Right forelimb (tissue), 1 donor: Measurements from ENCODE around the gene B4GALT6.
A peak's percentile ranks its signal among the peaks of the same experiment; 100 is the strongest.
"Not testable (repeated sequence)": the region's sequence is repeated elsewhere in the genome, so short reads cannot be mapped to it uniquely, and the experiment has no call there.

ENCODE experiments used
- DNase-seq: peaks from one replicate; pipeline ENCODE4 v3.0.0-alpha.2; 2018

Gene B4GALT6, protein sequence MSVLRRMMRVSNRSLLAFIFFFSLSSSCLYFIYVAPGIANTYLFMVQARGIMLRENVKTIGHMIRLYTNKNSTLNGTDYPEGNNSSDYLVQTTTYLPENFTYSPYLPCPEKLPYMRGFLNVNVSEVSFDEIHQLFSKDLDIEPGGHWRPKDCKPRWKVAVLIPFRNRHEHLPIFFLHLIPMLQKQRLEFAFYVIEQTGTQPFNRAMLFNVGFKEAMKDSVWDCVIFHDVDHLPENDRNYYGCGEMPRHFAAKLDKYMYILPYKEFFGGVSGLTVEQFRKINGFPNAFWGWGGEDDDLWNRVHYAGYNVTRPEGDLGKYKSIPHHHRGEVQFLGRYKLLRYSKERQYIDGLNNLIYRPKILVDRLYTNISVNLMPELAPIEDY

DNA sequence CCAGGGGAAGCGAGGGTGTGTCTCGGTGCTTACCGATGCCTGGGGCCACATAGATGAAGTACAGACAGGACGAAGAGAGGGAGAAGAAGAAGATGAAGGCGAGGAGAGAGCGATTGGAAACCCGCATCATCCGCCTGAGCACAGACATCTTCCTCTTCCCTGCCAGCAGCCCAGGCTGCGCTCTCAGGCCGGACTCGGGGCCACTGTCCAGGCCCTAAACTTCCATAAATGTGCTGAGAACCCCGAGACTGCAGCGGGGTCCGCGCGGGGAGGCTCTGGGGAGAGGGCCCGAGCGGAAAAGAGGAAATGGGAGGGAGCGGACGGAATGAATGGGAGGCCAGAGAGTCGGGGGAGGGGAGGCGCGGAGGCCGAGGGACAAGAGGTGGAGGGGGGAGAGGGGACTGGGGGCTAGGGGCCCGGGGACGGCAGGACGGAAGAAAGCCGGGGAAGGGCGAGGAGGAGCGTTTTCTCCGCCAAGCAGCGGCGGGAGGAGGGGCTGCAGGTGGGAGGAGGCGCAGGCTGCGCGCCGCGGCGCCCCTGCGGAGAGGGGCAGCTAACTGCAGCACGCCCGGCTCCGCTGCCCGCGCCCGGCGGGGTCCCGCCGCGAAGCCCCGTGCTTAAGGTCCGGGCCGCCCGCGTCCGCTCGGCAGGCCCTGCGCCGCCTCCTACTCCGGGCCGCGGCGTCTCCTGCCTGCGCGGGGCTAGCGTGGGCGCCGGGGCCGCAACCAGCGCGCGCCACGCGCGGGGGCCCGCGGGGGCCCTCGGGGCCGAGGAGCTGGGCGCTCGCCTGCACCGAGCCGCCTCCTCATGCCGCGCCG lies at the start of gene B4GALT6:
TSS of gene B4GALT6 (minus strand) at position 303 of the 818 bp plus-strand sequence. CDS start at position 148, 155 bp downstream.
- DNase-seq, result peak; percentile 72

DNA sequence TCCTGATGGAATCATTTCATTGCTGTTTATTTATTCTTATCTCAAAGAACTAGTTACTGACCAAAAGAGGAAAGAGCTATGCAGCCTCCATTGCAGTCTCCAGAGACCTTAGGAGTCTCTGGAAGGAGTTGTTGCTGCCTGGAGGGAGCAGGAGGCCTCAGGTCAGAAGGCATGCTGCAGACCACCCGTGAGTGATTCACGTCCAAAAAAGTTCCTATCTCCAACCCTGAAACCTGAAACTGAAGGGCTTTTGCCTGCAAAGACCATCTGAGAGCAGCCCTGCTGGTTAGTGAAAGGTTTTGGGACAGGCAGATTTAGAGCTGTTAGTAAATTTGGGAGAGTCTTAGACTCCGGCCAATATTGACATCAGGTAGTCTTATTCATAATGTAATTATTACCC lies 47.2 kb upstream of the B4GALT6 start:
- DNase-seq, result no peak

DNA sequence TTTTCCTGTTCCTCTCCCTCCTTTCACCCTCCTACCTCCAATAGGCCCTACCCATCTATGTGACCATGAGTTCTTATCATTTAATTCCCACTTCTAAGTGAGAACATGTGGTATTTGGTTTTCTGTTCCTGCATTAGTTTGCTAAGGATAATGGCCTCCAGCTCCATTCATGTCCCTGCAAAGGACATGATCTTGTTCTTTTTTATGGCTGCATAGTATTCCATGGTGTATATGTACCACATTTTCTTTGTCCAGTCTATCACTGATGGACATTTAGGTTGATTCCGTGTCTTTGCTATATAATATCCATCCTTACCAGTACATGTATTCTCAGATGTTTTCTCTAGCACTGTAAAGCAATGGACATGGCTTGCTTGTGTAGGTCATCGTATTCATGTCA lies 44.8 kb upstream of the B4GALT6 start:
- DNase-seq, result not testable (repeated sequence)

DNA sequence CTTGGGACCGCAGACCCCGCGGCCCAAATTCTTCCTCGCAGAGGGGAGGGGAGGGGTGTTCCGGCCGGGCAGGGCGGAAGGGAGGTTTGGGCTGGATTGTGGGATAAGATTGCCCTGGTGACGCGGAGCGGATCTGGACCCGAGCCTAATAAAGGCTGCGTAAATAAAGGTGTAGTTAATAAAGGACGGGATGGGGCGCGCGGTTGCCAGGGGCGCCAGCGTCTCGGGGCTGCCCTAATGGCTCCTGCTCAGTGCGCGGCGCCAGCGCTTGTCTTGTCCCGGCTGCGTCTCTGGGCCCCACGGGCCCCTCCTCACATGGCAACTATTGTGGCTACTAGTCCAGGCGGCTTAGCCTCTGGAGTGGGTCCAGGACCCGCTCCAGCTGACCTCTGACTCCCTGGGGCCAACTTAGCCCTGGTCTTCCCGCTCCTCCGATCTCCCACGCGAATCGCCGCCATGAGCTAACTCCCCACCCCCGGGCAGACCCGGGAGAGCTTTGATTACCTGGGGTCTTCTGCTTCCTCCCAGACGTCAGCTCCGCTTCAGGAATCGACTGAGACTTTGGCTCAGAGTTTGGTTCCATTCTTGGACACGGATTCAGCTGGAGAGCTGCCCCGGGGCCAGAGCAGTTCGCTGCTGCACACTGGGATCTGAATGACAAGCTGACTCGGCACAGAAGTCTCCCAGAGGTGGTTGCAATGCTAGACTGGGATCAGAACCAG lies 39.8 kb upstream of the B4GALT6 start:
- DNase-seq, result peak; percentile 55

DNA sequence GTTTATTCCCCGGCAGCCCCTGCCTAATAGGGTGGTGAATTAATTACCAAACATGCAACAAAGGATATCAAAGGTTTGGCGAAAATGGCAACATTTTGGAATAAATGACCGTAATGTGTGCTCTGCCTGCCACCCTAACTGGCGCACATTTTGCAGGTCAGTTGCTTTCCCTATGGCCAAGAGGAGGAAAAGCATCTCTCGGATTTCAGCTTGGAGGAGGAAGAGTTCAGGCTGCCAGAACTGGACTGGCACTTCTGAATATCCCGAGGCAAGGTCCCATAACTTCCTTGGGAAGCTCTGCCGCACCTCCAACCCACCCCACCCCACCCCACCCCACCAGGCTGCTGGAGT lies 39.2 kb upstream of the B4GALT6 start:
- no peak for DNase-seq

DNA sequence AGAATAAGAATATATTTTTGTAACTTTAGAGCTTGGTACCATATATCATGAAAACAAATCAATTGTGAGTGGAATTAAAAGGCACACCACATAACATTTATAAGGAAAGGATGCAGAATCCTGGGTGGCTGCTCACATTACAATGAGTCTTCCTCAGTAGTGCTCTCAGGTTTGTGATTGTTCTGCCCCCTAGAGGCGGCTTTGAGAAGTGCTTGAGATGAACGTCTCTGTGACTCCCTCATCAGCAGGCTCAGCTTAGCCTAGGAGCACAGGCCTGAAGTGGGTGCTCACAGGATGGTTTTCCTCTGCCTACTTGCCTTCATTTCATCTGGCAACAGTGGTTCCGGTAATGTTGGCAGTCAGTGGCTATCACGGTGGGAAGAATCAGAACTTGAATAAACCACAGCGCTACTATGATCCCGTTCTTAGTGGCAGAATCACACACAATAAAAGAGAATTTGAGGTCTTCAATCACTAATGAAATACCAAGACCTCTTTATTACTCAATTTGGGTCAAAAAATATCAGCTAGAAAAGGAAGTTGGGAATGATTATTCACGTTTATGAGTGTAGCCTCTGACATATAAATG lies 38.1 kb upstream of the B4GALT6 start:
- peak; percentile 81 for DNase-seq

DNA sequence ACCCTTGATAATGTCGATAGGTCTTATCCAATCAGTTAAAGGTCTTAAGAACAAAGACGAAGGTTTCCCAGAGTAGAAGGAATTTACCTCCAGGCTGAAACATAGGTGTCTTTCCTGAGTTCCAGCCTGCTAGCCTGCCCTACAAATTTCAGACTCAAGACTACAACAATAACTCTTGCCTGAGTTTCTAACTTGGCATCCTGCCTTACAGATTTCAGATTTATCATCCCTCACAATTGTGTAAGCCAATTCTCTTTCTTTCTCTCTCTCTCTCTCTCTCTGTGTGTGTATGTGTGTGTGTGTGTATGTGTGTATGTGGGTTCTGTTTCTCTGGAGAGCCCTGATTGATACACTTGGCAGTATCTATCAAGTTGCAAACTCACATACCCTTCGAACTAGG lies 37.2 kb upstream of the B4GALT6 start:
- DNase-seq, result no peak

DNA sequence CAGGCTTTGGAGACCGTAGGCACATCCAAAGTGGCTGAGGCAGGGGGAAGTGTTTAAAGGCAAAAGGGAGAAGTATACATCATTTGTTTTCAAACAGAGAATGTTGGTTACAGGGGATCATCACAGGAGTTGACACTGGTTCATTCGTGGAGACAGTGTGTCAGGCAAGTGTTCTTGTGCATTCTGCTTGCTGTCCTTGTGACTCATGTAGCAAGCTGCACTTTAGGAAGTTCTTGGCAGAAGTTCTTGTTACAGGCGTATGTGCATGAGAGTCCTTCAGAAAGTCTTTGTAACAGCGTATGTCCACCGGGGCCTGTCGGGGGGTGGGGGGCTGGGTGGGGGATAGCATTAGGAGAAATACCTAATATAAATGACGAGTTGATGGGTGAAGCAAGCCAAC lies 36.5 kb upstream of the B4GALT6 start:
- DNase-seq, result no peak

DNA sequence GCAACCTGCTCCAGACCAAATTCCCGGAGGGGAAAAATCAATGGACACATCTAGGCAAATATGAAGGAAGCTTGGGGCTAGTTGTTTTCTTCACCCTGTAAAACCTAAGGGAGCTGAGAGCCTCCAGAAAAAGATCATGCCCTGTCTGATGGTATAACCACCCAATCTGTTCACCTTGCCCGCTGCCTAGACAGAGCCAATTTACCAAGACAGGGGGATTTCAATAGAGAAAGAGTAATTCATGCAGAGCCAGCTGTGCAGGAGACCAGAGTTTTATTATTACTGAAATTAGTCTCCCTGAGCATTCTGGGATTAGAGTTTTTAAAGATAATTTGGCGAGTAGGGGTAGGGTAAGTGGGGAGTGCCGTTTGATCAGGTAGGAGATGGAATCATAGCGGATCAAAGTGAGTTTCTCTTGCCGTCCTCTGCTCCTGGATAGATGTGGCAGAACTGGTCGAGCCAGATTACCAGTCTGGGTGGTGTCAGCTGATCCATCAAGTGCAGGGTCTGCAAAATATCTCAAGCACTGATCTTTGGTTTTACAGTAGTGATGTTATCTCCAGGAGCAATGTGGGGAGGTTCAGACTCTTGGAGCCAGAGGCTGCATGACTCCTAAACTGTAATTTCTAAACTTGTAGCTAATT lies 35.1 kb upstream of the B4GALT6 start:
- no peak for DNase-seq

DNA sequence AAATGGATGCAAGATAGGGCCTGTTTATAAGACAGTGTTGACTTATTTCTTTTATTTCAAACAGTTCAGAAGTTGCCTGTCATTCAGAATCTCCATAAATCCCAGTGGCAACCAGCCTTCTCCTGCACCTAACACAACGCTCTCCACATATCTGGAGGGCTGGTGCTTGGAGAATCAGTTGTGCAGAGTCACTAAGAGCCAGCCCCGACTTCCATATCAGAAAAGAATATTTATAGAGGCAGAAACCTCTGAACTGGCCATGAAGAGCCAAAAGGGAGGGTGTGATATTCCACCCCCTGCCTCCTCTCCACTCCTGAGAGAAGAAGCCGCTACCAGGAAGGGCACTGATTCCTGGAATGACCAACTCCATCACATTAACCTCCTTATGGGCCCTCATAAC lies 34.0 kb upstream of the B4GALT6 start:
- no peak for DNase-seq

DNA sequence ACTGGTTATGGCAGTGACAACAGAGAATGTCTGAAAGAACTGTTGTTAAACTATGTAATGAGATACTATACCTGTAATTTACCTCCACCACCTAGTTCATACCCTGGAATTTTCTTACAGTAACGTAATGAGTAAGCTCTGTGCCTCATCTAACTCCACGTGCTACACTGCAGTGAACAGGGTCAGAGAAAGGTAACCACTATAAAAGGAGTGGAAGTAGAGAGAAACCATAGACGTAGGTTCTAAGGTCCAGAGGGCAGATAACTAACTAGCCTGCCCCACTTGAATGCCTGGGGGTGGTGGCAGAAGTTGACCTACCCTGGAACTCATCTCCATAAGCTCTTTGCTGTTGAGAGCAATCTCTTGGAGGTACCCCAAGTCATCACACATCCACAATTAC lies 32.0 kb upstream of the B4GALT6 start:
- DNase-seq, result no peak

DNA sequence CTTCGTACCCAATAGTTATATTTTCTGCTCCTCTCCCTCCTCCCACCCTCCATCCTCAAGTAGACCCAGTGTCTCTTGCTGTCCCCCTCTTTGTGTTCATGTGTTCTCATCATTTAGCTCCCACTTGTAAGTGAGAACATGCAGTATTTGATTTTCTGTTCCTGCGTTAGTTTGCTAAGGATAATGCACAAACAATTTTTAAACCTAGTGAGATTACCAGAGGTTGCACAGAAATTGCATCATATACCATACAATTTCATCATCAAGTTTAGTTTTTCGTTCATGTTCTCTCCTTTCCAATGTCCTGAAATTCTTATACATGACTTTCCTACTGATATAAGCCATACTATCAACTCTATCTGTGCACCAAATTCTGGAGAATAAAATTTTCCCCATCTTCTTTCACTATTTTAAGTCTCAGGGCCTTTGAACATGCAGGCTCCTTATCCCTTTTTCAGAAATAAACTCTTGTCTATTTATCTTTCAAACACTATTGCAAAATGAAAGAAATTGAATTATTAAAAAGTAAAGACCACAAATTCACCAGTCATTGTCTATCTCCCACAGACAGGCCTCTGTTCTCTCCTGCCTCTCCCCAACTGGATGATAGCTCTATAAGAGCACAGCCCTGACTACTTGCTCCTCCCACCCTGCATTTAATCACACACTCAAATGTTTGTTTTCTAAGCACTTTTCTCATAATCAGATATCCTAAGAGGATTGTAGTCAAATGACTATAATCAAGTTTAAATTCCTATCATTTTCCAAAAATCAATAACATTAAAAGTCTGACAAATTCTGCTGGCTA lies 27.2 kb upstream of the B4GALT6 start:
- DNase-seq, result no peak

DNA sequence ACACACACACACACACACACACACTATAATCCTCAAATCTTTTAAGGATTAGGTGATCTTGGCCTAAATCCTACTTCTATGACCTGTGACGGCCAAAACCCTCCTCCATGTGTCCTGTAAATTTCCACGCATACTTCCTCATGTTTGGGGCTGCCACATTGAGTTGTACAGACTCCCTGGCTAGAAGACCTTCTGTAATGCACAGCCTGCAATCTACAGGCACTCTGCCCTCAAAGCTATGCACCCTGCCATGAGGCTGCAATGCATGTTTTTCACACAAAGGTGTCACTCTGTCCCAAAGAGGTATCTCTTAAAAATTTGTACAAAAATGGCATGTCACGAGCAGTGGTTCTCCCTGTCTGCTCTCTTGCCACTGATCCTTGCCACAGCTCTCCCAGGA lies 26.4 kb upstream of the B4GALT6 start:
- no peak for DNase-seq

DNA sequence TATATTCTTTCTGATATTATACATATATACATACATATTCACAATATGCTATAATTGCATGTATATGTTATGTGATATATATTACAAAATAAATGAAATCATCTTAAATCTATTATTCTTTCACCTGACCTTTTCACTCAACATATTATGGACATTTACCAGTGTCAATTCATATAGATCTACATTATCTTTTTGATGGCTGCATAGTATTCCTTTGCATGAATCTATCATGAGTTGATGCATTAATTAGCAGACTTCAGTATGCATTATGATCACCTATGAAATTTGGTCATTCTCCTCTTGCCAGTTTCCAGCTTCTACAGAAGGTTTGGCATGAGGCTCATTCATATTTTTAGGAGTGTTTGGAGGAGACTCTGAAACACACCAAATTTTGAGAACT lies 23.4 kb upstream of the B4GALT6 start:
- DNase-seq, result no peak

DNA sequence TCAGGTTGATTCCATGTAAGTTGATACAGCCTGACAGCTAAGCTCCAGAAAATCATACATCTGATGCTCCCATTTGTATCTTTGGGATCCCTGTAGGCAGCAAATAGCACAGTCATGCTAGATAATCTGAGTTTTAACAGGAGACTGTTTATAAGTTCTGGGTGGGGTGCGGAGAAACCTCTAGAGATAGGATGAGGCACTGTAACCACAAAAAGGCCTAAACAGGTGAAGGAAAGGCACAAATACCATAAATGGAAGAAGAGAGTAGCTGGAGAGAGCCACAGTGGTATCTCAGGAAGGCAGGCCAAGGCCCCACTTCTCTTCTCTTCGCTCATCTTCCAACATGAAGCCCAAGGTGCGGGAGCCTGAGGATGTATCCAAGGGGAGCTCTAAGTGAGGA lies 18.1 kb upstream of the B4GALT6 start:
- DNase-seq, result no peak

DNA sequence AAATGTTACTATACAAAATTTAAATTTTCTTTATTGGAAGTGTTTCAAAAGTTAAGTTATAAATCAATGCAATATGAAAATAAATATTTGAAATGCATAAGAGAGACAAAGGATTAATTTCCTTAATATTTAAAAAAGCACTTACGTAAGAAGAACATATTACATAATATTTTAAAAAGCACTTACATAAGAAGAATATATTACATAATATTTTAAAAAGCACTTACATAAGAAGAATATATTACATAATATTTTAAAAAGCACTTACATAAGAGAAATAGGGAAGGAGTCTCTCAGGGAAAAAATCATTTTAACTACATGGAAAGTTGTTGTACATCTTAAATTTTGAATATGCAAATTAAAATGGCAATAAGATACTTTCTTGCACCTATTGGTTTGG lies 17.4 kb upstream of the B4GALT6 start:
- DNase-seq, result no peak

DNA sequence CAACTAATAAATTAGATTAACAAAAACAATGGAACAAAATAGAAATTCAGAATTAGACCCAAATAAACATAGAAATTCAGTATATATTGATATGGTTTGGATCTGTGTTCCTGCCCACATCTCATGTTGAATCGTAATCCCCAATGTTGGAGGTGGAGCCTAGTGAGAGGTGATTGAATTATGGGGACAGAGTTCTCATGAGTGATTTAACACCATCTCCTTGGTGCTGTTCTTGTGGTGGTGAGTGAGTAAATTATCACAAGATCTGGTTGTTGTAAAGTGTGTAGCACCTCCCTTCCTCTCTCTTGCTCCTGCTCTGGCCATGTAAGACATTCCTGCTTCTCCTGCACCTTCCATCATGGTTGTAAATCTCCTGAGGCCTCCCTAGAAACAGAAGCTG lies 16.6 kb upstream of the B4GALT6 start:
- DNase-seq, result no peak

DNA sequence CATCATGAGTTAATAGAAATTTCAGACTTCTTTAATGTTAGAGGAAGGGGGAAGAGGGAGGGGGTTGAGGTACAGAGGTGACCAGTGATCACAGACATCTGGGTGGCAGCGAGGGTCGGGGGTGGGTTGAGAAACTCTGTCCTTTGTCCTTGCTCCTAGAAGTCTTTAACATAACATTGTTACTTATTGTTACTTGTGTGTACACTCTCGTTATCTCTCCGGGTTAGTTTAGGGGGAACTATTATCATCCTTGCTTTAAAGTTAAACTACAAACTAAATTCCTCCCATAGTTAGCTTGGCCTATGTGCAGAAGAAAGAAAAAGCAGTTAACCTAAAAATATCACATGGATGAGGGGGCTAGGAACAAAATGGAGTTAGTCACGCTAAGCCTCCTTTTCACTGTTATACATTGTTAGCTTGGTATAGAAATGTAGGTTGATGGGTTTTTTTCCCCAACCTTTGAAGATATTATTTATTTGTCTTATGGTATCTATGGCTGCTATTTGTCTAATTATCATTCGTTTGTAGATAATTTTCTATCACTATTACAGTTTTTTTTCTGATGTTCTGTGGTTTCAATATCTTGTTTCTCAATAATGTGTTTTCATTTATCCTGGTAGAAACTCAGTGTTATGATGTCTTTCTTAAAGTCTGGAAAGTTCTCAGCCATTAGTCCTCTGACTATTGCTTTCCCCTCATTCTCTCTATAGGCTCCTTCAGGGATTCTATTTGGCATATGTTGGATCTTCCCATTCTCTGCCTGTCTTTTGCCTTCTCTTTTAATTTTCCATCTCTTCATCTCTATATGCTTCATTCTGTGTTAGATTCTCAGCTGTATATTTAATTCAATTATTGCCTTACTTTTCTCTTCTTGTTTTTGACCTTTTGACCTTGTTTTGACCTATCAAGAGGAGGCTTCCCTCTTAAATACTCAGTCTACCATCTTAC lies 13.2 kb upstream of the B4GALT6 start:
- DNase-seq, result no peak

DNA sequence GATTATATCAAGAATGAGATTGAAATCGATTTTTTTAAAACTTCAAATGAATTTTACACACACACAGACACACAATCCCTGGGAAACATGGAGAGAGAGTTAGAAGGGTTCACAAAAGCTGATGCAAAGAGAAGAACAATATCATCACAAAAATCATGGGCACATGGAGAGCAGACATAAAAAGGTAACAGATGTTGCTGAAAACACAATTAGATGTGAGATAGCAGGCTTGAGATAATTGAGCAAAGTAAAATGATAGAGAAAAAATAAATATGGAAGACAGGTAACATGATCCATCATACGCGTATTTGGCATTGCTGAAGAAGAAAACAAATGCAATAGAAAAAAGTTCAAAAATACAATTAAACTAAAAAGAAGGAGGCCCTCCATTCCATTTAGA lies 11.6 kb upstream of the B4GALT6 start:
- DNase-seq, result no peak

DNA sequence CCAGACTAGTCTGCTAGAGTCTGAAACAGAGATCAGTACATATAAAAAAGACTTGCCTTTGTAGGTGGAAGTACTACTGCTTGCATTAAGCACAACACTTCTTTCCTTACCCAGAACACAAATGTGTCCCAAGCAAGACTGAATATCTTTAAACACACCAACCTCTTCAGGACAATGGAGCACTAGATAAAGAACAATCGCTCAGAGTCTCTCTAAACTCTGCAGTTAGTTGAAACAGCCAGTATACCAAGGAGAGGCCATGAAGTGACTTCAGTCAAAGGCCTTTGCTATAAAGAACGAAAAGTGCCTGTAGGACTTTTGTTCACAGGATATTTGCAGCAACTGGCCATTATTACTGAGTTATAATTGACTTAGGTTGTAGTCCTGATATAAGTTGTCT lies 9.9 kb upstream of the B4GALT6 start:
- DNase-seq, result no peak

DNA sequence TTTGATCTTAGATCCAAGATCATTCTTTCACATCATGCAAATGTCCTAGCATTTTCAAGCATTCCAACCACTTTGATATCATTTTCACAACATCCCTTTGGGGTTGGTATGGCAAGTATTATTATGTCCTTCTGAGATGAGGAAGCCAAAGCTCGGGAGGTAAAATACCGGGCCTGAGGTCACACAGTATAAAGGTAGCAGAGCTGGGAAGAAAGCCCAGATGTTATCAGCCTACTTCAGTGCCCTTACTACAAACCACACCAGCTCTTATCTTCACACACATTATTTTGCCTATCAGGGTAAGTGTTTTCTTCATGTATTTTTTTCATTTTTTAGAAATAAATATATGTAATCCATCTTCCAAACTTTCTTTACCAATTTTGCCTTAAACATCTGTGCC lies 4.2 kb upstream of the B4GALT6 start:
- no peak for DNase-seq
